ENCODE data around the gene ITPA. TPM values are rescaled to one million over a fixed set of nuclear protein-coding genes. Genes with fewer than 3 reads are reported as not detected.

Gene ITPA
- total and polyA plus RNA-seq, 2 experiments from 2014 or later = 57.5 to 81.7 TPM

- TF ChIP-seq ZNF462 (CRISPR knock-in tag; IDR thresholded peaks at IDR 0.05) (no peak), REST (IDR thresholded peaks at IDR 0.05; ENCODE audit: unreplicated experiment) (no peak), STAT1 (IDR thresholded peaks at IDR 0.05; ENCODE audit: unreplicated experiment) (no peak)
Observed at GRCh38 chr20:3210346-3210745, 1.0 kb downstream of the ITPA start (continued).

GRCh38 chr20:3213226-3213625 is 3.9 kb downstream of the ITPA start:
- Histone ChIP-seq H3K27ac (ENCODE audit: low read depth) (no peak overlapping the region), H4K20me1 (replicated peaks; ENCODE audit: insufficient read depth) (peaks cover 18% of the 10 kb centered on the region), H3K9me2 (ENCODE audit: insufficient read depth) (no peaks in the 10 kb centered on the region), H3K4me1 (ENCODE audit: insufficient read depth) (0 out of 2 replicates have a peak, but pooled peaks cover 8% of the 10 kb centered on the region), H3K36me3 (ENCODE audit: insufficient read depth) (peaks cover 7% of the 10 kb centered on the region; the same call in 1 of the 2 replicates), H3K27me3 (ENCODE audit: insufficient read depth) (no peaks in the 10 kb centered on the region), H3K79me2 (replicated peaks; ENCODE audit: insufficient read depth) (peaks cover 28% of the 10 kb centered on the region), H2AFZ (no peak overlapping the region), H3F3A (replicated peaks; ENCODE audit: low read depth) (peaks cover 7% of the 10 kb centered on the region; the same call in 1 of the 2 replicates), H3K4me3 (no peak overlapping the region), H3K4me2 (no peak overlapping the region)
- no peaks in the 10 kb centered on the region for H3K9me3 Mint-ChIP-seq
- peaks cover 4% of the 10 kb centered on the region for H3K27me3 Mint-ChIP-seq (ENCODE audit: insufficient read depth, low read depth, poor library complexity)
- no peak overlapping the region for H3K4me3 Mint-ChIP-seq
- ATAC-seq (no peak), DNase-seq (ENCODE audit: low spot score) (no peak)
- H3K36me3 Mint-ChIP-seq (ENCODE audit: low read depth) = peaks cover 32% of the 10 kb centered on the region
- H3K4me1 Mint-ChIP-seq = peaks cover 4% of the 10 kb centered on the region; the same call in 1 of the 3 replicates
- no peak overlapping the region for H3K27ac Mint-ChIP-seq
- no peak for TF ChIP-seq EZH2 (IDR thresholded peaks at IDR 0.05; ENCODE audit: low read depth, unreplicated experiment)
- no peak for TF ChIP-seq ETS1 (IDR thresholded peaks at IDR 0.05)

All from GM23338 (cell line).